ENCODE results near the gene IQCF6.
"Not testable (repeated sequence)": the region's sequence is repeated elsewhere in the genome, so short reads cannot be mapped to it uniquely, and the experiment has no call there.

The IQCF6 gene

GRCh38 chr3:51779137-51779536 lies at the start of gene IQCF6:
Gene IQCF6 (minus strand): TSS chr3:51779237. CDS start chr3:51779224, 13 bp downstream.
- DNase-seq = no peak

GRCh38 chr3:51828297-51828696 lies 49.3 kb upstream of the IQCF6 start:
- no peak for DNase-seq

- DNase-seq = no peak
Measured at GRCh38 chr3:51819709-51820406, 40.8 kb upstream of the IQCF6 start.

- no peak for DNase-seq
Measured at GRCh38 chr3:51819151-51819550, 40.1 kb upstream of the IQCF6 start.

- no peak for DNase-seq
Measured at GRCh38 chr3:51817375-51817774, 38.3 kb upstream of the IQCF6 start.

GRCh38 chr3:51816723-51817122 lies 37.7 kb upstream of the IQCF6 start:
- DNase-seq = no peak

- no peak for DNase-seq
Measured at GRCh38 chr3:51815614-51816013, 36.6 kb upstream of the IQCF6 start.

- DNase-seq = no peak
Measured at GRCh38 chr3:51814034-51814433, 35.0 kb upstream of the IQCF6 start.

- DNase-seq = no peak
Measured at GRCh38 chr3:51813539-51813938, 34.5 kb upstream of the IQCF6 start.

GRCh38 chr3:51808934-51809333 lies 29.9 kb upstream of the IQCF6 start:
- DNase-seq = no peak

- no peak for DNase-seq
Measured at GRCh38 chr3:51802106-51802703, 23.2 kb upstream of the IQCF6 start.

GRCh38 chr3:51800750-51801125 lies 21.7 kb upstream of the IQCF6 start:
- no peak for DNase-seq

GRCh38 chr3:51799879-51800749 lies 21.1 kb upstream of the IQCF6 start:
- DNase-seq = no peak

- no peak for DNase-seq
Measured at GRCh38 chr3:51798411-51798963, 19.4 kb upstream of the IQCF6 start.

- no peak for DNase-seq
Measured at GRCh38 chr3:51796854-51797253, 17.8 kb upstream of the IQCF6 start.

- DNase-seq = no peak
Measured at GRCh38 chr3:51794206-51794605, 15.2 kb upstream of the IQCF6 start.

- no peak for DNase-seq
Measured at GRCh38 chr3:51792206-51792605, 13.2 kb upstream of the IQCF6 start.

GRCh38 chr3:51789437-51789836 lies 10.4 kb upstream of the IQCF6 start:
- no peak for DNase-seq

GRCh38 chr3:51787576-51787975 lies 8.5 kb upstream of the IQCF6 start:
- not testable (repeated sequence) for DNase-seq

GRCh38 chr3:51786267-51786666 lies 7.2 kb upstream of the IQCF6 start:
- no peak for DNase-seq

- DNase-seq = no peak
Measured at GRCh38 chr3:51778554-51778953, 483 bp downstream of the IQCF6 start.

GRCh38 chr3:51777985-51778384 lies 1.1 kb downstream of the IQCF6 start:
- DNase-seq = no peak

- DNase-seq = no peak
Measured at GRCh38 chr3:51773529-51774056, 5.4 kb downstream of the IQCF6 start.
